ENCODE data around the gene NALCN. TPM values are rescaled to one million over a fixed set of nuclear protein-coding genes. Genes with fewer than 3 reads are reported as not detected.

NALCN gene
- total RNA-seq, result 0.07 and 0.34 TPM in 2 replicates

DNA sequence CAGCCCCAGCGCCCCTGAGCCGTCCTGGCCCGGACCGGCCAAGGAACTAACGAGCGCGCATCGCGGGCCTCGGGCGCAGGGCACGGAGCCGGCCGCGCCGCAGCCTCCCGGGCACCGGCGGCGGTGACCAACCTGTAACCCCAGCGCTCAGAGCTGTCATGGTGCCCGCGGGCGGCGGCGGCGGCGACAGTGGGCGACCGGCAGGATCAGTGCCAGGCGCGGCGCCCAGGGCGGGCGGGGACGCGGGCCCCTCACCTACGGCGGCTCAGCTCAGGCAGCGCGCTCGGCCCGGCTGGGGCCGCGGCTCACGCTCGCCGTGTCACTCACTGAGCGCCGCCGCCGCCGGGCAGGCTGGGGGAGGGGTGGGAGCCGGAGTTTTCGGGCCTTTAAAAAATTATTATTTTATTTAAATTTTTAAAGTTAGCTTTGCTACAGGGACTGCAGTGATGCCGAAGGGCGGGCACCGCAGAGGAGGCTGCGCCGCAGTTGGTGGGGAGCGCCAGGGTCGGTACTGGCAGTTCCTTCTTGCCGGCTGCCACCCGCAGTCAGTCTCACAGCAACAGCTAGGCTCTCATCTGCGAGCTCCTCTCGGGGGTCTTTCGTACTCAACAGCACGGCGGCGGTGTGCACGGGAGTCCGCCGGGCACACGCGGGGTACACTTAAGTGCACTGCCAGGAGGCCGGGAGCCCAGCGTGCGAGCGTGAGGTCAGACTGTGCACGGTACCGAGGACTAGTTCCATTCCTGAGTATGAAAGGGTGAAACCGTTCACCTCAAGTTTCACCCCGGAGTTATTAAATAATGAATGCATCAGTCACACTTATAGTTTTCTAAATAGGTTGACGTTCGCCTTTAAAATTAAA, at the start of gene NALCN:
TSS of gene NALCN (minus strand) at position 328 of the 862 bp plus-strand sequence. CDS start 17,382 bp downstream, outside the sequence.

DNA sequence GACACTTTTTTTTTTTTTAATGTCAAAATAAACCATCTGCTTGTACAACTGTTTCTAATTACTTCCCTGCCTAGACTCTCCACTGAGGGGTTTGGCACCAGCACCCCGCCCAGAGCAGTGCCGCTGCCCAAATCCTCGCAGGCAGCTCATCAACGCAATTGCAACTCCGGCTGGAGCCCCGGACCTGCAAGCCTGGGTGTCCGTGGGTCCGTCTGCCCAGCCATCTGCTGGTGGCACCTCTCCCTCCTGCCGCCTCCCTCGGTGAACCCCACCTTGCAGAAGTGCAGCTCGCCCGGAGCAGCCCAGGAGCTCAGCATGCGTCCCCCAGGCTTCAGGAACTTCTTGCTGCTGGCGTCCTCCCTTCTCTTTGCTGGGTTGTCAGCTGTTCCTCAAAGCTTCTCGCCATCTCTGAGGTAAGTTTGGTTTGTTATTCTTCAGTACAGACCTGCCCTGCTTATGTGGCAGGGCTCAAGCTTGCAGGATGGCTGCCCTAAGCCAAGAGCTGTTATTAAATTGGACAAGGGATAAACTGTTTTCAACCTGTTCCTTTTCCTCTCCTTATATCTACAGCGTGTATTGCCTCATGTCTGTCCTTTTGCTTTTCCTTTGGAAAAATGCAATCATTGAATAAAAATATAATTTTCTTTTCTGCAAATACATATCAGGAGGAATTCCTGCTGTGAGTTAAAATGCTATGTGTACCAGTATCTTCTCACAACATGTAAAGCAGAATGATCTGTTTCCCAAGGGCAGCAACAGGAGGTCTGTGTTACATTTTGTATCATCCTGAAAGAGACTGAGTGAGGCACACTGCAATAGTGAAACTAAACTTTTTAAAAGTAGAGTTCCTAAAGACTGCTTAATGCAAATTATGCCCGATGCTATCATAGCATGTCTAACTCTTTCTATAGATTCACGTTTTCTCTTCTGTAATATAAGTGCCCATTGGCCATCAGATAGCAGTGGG, 36.5 kb upstream of the NALCN start, which contains the start of gene ITGBL1:
TSS of gene ITGBL1 (plus strand) at position 157 of the 967 bp plus-strand sequence. CDS start at position 316, 159 bp downstream.

Other genes with a start within 250 kb of the NALCN start
- gene ITGBL1, start 36.2 kb upstream of the NALCN start, total RNA-seq, result 0.28 and 1.0 TPM in 2 replicates

Data from nasal cavity respiratory epithelium epithelial cell of viscerocranial mucosa (primary cell).